ENCODE results near the gene PBX1. TPM values are rescaled to one million over a fixed set of nuclear protein-coding genes. Genes with fewer than 3 reads are reported as not detected.

PBX1 gene
- total and polyA plus RNA-seq, 4 donors, result 2.2 to 17.3 (median 5.1) TPM

GRCh38 chr1:164565357-164565756 is 6.4 kb downstream of the PBX1 start:
- H3K27ac ChIP-seq (ENCODE audit: low read depth in 1 of 2, low read length in 2 of 2), result no peak overlapping the region
- DNase-seq (ENCODE audit: low spot score), result no peak
- H3K9me3 ChIP-seq (ENCODE audit: control insufficient read depth in 4 of 4, low read length in 3 of 4), result no peaks in the 10 kb centered on the region
- H3K36me3 ChIP-seq (ENCODE audit: control insufficient read depth in 4 of 4, insufficient read depth in 3 of 4, low read depth in 1 of 4, low read length in 3 of 4), result no peaks in the 10 kb centered on the region
- no peak for TF ChIP-seq GABPA (IDR thresholded peaks at IDR 0.05 in 1 of 2, conservative IDR thresholded peaks at IDR 0.05 in 1 of 2)
- TF ChIP-seq CTCF (IDR thresholded peaks at IDR 0.05; ENCODE audit: low read depth, low read length, missing input control), result no peak
- no peak for TF ChIP-seq EGR1 (IDR thresholded peaks at IDR 0.05; ENCODE audit: low read depth in 2 of 2)
- TF ChIP-seq HNF4A (conservative IDR thresholded peaks at IDR 0.05), result no peak
- TF ChIP-seq, protein P1, sequence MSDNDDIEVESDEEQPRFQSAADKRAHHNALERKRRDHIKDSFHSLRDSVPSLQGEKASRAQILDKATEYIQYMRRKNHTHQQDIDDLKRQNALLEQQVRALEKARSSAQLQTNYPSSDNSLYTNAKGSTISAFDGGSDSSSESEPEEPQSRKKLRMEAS (IDR thresholded peaks at IDR 0.05), result no peak
- no peak for TF ChIP-seq TAF1 (conservative IDR thresholded peaks at IDR 0.05)
- TF ChIP-seq, protein P2, sequence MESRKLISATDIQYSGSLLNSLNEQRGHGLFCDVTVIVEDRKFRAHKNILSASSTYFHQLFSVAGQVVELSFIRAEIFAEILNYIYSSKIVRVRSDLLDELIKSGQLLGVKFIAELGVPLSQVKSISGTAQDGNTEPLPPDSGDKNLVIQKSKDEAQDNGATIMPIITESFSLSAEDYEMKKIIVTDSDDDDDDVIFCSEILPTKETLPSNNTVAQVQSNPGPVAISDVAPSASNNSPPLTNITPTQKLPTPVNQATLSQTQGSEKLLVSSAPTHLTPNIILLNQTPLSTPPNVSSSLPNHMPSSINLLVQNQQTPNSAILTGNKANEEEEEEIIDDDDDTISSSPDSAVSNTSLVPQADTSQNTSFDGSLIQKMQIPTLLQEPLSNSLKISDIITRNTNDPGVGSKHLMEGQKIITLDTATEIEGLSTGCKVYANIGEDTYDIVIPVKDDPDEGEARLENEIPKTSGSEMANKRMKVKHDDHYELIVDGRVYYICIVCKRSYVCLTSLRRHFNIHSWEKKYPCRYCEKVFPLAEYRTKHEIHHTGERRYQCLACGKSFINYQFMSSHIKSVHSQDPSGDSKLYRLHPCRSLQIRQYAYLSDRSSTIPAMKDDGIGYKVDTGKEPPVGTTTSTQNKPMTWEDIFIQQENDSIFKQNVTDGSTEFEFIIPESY (IDR thresholded peaks at IDR 0.05), result no peak
- no peaks in the 10 kb centered on the region for H3K27me3 ChIP-seq (ENCODE audit: control insufficient read depth in 4 of 4, insufficient read depth in 4 of 4, low read length in 3 of 4)
- no peak overlapping the region for H3K9ac ChIP-seq (ENCODE audit: low read depth in 1 of 2, low read length in 2 of 2)
- no peak overlapping the region for H3K4me3 ChIP-seq (ENCODE audit: low read depth in 1 of 3, low read length in 3 of 3)
- WGBS, result 71% methylated on average over 2 of the region's 2 CpGs
- H3K4me1 ChIP-seq (ENCODE audit: control insufficient read depth in 4 of 4, insufficient read depth in 4 of 4, low read length in 3 of 4), result peaks cover 0 to 2% (median under 1%) of the 10 kb centered on the region in 4 donors

DNA sequence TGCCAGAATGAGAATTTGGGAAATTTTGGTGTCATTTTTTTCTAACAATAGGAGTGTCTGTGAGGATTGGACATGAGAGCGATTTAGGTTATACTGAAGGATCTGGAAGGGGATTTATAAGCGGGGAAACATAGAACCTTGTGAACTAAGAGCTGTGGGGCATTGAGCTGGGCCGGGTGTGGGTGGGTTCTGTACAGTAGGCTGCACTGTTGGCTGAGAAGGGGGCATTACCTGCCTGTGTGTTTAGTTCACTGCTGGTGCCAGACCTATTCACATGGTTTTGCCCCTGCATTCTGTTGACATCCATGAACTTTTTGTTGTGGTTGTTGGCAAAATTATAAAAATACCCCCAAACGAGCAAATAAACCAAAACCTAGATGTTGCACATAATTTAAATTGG is 8.8 kb downstream of the PBX1 start:
- Histone ChIP-seq H3K9me3 (ENCODE audit: control insufficient read depth in 4 of 4, low read length in 3 of 4) (no peaks in the 10 kb centered on the region), H3K9ac (ENCODE audit: low read depth in 1 of 2, low read length in 2 of 2) (no peak overlapping the region), H3K27ac (ENCODE audit: low read depth in 1 of 2, low read length in 2 of 2) (no peak overlapping the region), H3K4me1 (ENCODE audit: control insufficient read depth in 4 of 4, insufficient read depth in 4 of 4, low read length in 3 of 4) (peaks cover 0 to 1% (median 0%) of the 10 kb centered on the region in 4 donors), H3K4me3 (ENCODE audit: low read depth in 1 of 3, low read length in 3 of 3) (no peak overlapping the region), H3K36me3 (ENCODE audit: control insufficient read depth in 4 of 4, insufficient read depth in 3 of 4, low read depth in 1 of 4, low read length in 3 of 4) (no peaks in the 10 kb centered on the region), H3K27me3 (ENCODE audit: control insufficient read depth in 4 of 4, insufficient read depth in 4 of 4, low read length in 3 of 4) (no peaks in the 10 kb centered on the region)
- no peak for DNase-seq (ENCODE audit: low spot score)
- no peak for TF ChIP-seq GABPA (IDR thresholded peaks at IDR 0.05 in 1 of 2, conservative IDR thresholded peaks at IDR 0.05 in 1 of 2)
- no peak for TF ChIP-seq RAD21 (IDR thresholded peaks at IDR 0.05)
- TF ChIP-seq, protein P2 (IDR thresholded peaks at IDR 0.05), result no peak
- TF ChIP-seq SP1 (IDR thresholded peaks at IDR 0.05), result no peak
- no peak for TF ChIP-seq JUND (IDR thresholded peaks at IDR 0.05)
- no peak for TF ChIP-seq HNF4A (conservative IDR thresholded peaks at IDR 0.05)
- no peak for TF ChIP-seq HNF4G (IDR thresholded peaks at IDR 0.05)
- TF ChIP-seq YY1 (IDR thresholded peaks at IDR 0.05), result no peak
- TF ChIP-seq, protein P1 (IDR thresholded peaks at IDR 0.05), result no peak
- WGBS, result 93% methylated on average over 4 of the region's 4 CpGs
